Activated naive CD4-positive, alpha-beta T cell (primary cell): ENCODE data around the gene SLC38A3.

Experiments used
- DNase-seq, 4 experiments: peaks; one replicate each; lab custom pipeline; 2025; lab: John Stamatoyannopoulos, UW

The SLC38A3 gene

DNA sequence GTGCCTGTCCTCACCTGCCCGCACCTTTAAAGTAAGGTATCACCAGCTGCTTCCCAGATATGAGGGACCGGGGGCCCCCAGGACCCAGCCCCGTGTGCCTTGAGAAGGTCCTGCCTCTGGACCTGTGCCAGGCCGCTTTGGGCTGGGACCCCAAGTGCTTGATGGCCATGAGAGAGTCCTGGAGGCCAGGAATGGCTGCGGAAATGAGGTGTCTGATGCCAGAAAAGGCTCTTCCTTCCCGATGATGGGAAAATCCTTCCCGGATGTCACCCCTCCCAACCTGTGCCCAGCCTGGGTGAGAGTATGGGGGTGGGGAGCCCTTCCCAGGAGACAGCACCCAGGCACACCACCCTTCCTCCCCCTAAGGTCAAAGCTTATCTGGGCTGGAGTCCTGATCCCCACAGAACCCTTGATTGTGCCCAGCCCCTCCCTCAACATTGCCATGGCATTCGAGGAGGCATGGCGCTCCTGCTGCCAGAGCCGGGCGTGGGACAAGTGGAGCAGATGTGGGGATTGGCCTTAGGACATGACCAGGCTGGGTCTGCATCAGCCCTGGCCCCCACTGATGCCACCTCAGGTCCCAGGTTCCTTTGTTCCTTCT lies 35.7 kb upstream of the SLC38A3 start:
- DNase-seq: no peak

DNA sequence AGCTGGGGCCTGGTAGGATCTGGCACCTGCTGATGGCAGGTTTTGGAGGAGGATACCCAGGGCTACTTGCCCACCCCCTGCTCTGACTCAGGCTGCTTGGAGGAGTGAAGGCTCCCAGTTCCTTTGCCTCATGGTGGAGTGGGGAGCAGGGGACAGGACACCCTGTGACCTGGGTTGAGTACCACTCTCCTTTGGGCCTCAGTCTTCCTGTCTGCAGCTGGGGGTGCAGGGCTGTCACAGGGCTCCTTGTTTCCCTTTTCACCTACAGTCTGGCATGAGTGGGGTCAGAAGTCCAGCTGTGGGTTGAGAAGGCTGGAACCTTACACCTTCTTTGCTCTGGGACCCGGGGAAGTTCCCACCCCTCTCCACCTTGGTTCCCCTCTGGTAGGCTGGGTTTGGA lies 35.2 kb upstream of the SLC38A3 start:
- DNase-seq: no peak

DNA sequence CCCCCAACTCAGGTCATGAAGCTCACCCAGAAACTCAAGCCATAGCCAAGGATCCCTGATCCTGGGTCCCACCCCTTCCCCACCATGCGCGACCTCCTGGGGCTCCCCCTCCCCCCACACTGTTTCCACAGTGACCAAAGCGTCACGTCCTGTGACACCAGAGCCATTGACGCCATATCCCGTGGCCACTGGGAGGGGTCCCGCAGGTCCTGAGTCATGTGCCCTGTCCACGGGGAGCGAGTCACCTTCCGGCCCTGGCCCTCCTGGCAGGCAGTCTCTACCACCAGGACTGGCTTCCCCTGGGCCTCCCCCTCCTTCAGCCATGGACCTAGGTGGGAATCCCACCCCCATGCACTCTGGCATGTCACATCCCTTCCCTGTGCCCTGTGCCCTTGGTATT lies 34.4 kb upstream of the SLC38A3 start:
- DNase-seq: no peak

DNA sequence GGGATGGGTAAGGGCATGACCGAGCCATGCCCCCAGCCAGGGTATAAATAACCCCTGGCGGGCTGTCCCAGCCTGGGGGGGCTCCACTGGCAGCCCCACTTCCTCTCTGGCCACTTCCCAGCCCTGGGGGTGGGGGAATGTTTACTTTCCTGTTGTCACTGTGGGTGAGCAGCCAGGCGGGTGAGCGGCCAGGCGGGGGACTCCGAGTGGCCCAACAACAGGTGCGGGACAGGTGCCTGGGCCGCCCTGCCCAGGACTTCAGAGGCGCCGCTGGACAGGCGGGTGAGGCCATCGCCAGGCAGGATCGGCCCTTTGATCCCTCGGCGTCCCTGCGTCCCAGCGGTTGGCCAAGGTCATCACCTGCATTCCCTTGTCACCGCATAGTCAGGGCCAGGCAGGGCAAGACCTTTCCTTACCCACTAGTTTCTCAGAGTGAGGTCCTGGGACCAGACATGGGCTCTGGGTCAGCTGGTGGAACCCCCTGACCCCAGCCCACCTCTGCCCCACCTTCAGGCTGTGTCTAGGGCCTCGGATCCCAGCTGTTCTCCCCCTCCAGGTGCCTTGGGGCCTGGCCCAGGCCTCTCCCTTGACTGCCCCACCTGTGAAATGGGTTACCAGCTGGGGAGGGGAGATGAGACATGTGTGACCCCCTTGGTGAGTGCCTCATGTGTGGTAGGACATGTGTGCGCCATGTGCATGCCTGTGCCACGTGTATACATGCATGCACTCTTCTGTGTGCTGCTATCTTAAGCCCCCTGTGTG lies 33.4 kb upstream of the SLC38A3 start:
- DNase-seq: no peak

DNA sequence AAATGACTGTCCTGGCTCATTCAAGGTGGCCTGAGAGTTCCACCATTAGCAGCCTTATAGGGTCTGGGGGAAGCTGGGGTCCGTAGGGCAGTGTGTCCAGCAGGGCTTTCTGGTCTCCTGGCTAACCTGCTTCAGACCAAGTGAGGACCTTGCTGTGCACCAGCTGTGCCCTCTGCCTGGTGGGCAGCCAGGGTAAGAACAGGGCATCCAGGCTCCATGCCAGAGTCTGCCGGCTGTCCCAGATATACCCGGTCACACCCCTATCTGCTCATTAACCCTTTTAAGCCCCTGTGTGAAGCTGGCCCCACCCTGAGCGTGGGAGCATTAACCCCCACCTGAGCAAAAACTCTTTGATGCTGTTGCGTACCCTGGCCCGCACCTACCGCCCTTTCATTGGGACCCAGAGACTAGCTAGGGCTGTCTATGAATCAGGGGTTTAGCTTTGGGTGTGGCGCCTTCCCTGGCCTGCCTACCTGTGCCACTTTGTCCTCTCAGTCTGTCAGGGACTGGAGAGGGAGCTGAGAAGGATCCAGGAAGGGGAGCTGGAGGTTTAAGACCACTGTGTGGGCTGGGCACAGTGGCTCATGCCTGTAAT lies 32.3 kb upstream of the SLC38A3 start:
- DNase-seq: no peak

DNA sequence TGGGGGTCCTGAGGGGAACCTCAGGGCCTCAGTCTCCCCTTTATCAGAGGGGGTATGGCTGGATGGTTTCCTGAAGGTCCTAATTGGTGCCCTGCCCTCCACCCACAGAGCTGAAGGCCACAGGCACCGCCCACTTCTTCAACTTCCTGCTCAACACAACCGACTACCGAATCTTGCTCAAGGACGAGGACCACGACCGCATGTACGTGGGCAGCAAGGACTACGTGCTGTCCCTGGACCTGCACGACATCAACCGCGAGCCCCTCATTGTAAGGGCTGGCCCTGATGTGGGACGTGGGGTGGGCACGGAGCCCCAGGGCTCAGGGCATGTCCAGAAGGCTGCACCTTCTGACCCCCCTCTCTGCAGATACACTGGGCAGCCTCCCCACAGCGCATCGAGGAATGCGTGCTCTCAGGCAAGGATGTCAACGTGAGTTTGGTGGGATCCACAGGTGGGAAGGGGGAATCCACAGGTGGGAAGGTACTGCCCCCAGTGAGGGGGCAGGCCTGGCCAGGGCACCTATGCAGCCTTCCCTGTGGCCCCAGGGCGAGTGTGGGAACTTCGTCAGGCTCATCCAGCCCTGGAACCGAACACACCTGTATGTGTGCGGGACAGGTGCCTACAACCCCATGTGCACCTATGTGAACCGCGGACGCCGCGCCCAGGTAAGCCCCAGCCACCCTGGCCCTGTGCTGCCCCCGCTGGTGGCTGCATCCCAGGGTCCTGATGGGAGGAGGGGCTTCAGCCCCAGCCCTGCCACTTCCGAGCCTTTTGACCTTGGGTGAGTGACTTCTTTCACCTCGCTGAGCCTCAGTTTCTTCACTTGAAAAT lies 31.2 kb upstream of the SLC38A3 start:
- DNase-seq: no peak

DNA sequence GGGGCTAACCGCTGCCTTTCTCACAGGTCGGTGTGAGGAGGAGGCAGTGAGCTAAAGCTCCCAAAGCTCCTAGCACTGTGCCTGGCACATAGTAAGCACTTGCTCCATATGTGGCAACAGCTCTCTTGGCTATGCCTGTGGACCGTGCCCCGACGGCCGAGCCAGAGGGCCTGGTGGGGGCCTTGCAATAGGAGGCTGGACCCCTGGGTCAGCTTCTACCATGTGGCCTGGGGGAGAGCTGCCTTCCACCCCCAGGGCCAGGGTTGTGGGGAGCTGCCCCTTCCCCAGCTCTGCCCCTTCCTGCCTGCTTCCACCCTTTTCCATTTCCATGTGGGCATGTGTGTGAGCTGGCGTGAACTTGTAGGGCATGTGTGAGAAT lies 30.6 kb upstream of the SLC38A3 start:
- DNase-seq: no peak

DNA sequence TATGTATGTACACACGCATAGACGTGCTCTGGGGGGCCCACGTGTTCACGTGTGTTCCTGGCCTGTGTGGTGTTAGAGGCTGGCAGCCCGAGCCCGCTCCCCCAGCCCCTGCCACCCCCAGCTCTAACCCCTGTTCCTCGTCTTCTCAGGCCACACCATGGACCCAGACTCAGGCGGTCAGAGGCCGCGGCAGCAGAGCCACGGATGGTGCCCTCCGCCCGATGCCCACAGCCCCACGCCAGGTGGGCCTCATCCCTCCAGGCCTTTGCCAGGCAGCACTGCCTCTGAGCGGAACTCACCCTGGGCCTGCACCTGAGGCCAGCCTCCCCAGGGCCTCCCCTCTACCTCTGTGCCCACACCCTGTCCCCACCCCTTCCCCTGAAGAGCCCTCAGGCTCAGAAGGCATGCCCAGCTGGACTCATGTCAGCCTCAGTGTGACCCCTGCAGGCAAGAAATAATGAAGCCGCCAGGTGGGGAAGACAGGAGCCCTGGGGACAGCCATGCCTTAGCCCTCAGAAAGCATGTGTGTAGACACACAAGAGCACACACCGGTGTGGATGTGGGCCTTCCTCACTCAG lies 30.0 kb upstream of the SLC38A3 start:
- no peak for DNase-seq

DNA sequence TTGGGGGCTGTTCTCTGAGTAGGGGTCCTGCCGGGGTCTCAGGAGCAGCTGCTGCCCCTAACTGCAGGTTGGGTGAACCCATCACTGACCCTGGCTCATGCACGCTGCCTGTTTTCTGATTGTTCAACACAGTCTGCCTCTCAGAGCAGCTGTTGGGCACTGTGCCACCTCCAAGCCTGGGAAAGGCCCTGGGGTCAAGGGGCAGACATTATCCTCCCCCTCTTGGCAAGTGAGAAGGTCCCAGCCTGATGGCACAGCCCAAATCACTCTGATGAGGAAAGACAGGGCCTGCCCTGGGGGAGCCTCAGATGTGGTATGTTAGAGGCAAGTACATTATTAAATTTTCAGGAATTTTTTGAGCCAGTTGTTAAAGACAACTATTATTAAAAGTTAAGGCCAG lies 27.7 kb upstream of the SLC38A3 start:
- DNase-seq: no peak

DNA sequence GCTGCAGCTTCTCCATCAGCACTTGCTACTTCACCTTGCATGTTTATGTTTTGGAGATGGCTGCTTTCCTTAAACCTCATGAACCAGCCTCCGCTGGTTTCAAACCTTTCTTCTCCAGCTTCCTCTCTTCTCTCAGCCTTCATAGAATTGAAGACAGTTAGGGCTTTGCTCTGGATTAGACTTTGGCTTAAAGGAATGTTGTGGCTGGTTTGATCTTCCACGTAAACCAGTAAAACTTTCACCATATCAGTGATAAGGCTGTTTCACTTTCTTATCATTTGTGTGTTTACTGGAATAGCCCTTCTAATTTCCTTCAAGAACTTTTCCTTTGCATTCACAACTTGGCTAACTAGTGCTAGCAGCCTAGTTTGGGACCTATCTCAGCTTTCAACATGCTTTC lies 25.4 kb upstream of the SLC38A3 start:
- DNase-seq: no peak

DNA sequence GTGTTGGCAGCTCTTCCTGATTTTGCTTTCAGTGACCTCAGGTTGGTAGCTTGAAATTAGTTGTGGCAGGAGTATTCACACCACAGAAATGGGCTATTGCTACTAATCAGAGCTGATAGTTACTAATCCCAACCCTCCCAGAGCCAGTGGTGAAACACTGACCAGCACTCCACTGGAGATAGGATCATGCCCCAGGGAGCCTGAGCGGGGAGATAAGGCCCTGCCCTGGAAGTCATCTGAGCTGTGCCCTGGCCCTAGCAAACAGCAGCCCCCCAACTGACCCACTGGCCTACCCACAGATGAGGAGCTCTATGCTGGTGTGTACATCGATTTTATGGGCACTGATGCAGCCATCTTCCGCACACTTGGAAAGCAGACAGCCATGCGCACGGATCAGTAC lies 23.1 kb upstream of the SLC38A3 start:
- DNase-seq: no peak

DNA sequence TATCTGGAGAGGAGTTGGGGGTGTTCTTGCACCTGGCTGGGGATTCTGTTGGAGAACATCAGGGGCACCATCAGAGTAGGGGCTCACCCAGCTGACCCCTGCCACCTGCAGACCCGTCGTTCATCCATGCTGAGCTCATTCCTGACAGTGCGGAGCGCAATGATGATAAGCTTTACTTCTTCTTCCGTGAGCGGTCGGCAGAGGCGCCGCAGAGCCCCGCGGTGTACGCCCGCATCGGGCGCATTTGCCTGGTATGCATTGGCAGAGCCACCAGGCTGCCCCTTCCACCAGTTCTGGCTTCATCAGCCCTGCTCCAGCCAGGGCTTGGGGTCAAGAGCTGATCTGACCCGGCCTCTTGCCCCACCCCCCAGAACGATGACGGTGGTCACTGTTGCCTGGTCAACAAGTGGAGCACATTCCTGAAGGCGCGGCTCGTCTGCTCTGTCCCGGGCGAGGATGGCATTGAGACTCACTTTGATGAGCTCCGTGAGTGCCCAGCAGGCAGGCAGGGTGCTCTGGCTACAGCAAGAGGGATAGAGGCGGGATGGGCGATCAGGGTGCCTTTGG lies 22.5 kb upstream of the SLC38A3 start:
- DNase-seq: no peak

DNA sequence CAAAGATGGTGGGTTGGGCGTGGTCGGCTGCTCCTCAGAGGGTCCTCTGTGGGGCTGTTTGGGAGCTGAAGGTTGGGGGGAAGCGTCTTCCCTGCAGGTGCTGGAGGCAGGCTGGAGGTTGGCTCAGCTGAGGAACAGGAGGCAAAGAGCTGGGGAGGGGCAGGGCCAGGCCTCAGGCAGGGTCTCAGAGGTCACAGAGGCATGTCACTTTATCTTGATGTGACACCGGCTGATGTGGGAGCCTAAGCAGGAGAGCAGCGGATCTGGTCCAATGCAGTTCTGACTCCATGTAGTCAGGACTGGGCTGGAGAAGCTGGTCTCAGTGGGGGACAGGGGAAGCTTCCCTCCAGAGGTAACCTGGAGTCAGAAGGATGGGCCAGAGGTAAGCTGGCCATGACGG lies 21.3 kb upstream of the SLC38A3 start:
- no peak for DNase-seq

DNA sequence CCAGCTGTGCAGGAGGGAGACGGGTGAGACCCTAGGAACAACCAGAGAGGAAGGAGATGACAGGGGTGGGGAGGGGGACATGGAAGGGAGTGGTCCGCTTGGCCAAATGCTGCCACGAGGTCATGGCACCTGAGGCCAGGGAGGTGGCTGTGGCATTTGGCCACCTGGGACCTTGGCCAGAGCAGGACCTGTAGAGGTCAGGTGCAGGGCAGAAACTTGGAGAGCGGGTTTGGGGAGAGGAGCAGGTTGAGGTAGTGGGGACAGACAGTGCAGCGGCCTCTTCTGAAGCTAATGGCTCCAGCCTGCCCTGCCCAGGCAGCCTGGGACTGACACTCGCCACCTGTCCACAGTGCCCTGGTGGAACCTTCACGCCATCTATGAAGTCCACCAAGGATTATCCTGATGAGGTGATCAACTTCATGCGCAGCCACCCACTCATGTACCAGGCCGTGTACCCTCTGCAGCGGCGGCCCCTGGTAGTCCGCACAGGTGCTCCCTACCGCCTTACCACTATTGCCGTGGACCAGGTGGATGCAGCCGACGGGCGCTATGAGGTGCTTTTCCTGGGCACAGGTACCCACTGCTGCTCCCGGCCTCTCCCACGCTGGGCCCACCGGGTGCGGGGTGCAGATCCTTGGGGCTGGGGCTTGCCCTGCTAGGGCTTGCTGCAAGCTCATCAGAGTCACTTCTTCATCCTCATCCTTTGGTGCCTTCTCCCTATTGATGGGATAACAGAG lies 20.7 kb upstream of the SLC38A3 start:
- no peak for DNase-seq

DNA sequence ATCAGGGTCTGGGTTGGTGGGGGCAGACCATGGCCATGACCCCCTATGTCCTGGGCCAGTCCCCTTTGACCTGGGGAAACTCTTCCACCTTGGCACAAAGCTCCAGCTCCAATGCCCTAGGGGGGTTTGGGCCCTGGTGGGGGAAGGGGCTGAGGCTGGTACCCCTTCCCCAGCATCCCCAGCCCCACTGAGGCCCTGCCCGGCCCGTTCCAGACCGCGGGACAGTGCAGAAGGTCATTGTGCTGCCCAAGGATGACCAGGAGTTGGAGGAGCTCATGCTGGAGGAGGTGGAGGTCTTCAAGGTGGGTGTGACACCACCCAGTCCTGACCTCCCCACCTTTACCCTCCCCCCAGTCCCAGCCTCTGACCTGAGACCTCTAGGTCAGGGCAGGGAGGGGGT lies 19.8 kb upstream of the SLC38A3 start:
- DNase-seq: no peak

DNA sequence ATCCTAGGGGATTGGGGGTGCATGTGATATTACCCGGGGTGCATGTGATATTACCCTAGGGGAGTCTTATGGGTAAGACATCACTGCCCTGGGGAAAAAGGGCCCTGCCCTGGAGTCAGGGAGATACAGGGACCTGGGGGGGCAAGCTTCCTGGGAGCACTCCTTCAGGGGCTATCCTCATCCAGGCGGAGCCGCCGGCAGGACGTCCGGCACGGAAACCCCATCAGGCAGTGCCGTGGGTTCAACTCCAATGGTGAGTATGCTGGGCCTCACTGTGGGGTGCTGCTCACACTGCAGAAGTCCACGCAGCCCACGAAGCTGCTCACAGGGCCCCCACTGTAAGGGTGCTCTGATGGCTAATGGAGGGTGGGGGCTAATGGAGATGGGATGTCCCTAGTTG lies 19.0 kb upstream of the SLC38A3 start:
- DNase-seq: no peak

DNA sequence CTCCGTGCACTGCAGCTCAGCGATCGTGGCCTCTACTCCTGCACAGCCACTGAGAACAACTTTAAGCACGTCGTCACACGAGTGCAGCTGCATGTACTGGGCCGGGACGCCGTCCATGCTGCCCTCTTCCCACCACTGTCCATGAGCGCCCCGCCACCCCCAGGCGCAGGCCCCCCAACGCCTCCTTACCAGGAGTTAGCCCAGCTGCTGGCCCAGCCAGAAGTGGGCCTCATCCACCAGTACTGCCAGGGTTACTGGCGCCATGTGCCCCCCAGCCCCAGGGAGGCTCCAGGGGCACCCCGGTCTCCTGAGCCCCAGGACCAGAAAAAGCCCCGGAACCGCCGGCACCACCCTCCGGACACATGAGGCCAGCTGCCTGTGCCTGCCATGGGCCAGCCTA lies 17.3 kb upstream of the SLC38A3 start:
- DNase-seq: no peak

DNA sequence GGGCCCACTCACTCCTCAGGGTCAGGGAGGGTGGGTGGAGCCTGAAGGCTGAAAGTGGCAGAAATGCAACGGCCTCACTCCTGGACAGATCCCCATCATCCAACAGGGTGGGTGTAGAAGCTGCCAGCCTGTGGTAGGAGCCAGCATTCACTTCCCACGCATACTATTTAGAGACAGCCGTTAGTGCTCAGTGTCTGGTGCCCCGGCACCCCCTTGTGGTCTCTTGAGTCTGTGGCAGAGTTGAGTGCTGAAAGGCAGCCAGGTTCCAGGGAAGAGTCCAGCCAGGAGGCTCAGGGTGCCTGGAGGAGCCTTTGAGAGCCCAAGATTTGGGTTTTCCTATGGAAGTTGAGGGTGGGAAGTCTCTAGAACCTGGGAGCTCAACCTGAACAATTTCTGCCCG lies 15.8 kb upstream of the SLC38A3 start:
- no peak for DNase-seq

DNA sequence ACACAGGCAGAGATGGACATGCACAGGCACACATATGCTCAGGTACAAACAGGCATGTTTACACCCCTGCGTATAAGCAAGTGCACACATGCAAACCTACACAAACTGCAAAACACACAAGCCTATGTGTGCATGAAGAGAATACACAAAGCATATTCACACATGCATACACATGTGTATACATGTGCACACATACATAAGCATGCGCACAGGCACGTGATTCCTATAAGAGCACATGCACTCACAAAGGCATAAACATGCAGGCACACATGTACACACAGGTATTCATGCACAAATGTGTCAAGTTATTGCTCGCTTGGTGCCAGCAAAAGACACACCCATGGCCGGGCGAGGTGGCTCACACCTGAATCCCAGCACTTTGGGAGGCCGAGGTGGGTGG lies 15.1 kb upstream of the SLC38A3 start:
- no peak for DNase-seq

DNA sequence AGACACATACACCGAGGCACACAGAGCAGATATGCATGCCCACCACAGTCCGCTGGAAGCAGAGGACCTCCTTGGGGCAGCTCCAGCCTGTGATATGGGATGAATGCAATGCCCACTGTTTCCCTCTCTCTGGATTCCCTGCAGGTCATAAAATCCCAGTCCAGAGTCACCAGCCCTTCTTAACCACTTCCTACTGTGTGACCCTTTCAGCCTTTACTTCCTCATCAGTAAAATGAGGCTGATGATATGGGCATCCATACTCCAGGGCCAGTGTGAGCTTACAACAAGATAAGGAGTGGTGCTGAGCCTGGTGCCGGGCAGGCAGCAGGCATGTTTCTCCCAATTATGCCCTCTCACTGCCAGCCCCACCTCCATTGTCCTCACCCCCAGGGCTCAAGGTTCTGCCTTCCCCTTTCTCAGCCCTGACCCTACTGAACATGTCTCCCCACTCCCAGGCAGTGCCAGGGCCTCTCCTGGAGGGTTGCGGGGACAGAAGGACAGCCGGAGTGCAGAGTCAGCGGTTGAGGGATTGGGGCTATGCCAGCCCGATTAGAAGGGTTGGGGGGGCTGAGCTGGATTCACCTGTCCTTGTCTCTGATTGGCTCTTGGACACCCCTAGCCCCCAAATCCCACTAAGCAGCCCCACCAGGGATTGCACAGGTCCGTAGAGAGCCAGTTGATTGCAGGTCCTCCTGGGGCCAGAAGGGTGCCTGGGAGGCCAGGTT lies 14.0 kb upstream of the SLC38A3 start, which contains the start of gene GNAT1:
GNAT1 (plus strand) TSS at position 675 of the 725 bp plus-strand sequence. CDS start 116 bp downstream, outside the sequence.
- no peak for DNase-seq

DNA sequence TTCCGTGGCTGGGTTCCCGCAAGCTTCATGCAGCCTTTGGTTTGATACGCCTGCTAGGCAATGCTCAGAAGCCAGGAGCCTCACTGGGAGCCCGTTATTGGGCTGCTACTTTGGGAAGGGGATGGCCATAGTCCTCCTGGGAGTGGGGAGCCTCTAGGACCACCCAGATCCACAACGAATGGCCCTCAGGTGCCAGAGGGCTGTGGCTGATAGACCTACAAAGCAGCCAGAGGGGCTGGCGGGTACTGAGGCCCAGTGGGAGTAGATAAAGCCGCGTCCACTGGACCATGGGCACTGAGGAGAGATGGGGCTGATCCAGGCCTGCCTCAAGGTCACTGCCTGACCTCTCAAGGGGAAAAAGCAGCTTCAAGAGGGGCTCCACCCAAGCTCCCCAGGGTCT lies 12.9 kb upstream of the SLC38A3 start:
- no peak for DNase-seq
